Activated B cell treated with CpG ODN at 0.5 μM for 24 hours (primary cell): ENCODE measurements around the gene SOX30. TPM values are rescaled to one million over a fixed set of nuclear protein-coding genes. Genes with fewer than 3 reads are reported as not detected.
A peak's percentile ranks its signal among the peaks of the same experiment; 100 is the strongest.

Experiments used
- ATAC-seq: fragments of 200-7000 bp; cut with Tn5 transposase; one replicate; pipeline ENCODE4 v1.10.0; 2021; ENCODE audit warnings: low read depth, mild to moderate bottlenecking, moderate library complexity
- CTCF ChIA-PET: fragments of 350-600 bp; sonication (Branson Sonifier 250); formaldehyde crosslinking; loops from one replicate; lab custom pipeline; 2021; ENCODE audit warnings: antibody characterized with exemption; lab: Charles Lee
- POLR2A ChIA-PET: fragments of 350-600 bp; sonication (Branson Sonifier 250); formaldehyde crosslinking; loops from one replicate; lab custom pipeline; 2021; ENCODE audit warnings: antibody characterized with exemption; lab: Charles Lee
- DNase-seq: peaks from one replicate; pipeline ENCODE4 v3.0.0; 2022
- H3K27ac Mint-ChIP-seq: one replicate; pipeline ENCODE4 v1.8.0; 2020; ENCODE audit warnings: mixed read lengths
- H3K27me3 Mint-ChIP-seq: one replicate; pipeline ENCODE4 v1.8.0; 2021; ENCODE audit warnings: mixed read lengths
- H3K36me3 Mint-ChIP-seq: one replicate; pipeline ENCODE4 v1.8.0; 2021; ENCODE audit warnings: low read depth, mixed read lengths
- H3K4me1 Mint-ChIP-seq: one replicate; pipeline ENCODE4 v1.8.0; 2021; ENCODE audit warnings: mixed read lengths
- H3K4me3 Mint-ChIP-seq: one replicate; pipeline ENCODE4 v1.8.0; 2020; ENCODE audit warnings: mild to moderate bottlenecking, mixed read lengths
- H3K9me3 Mint-ChIP-seq: one replicate; pipeline ENCODE4 v1.8.0; 2020; ENCODE audit warnings: mixed read lengths
- CTCF ChIP-seq: fragments of 200-600 bp; IDR thresholded peaks from one replicate; pipeline ENCODE4 v1.8.0; 2022; ENCODE audit warnings: antibody characterized with exemption, mild to moderate bottlenecking
- intact Hi-C: fragments of 100-400 bp; cut with micrococcal nuclease; formaldehyde crosslinking; loops from one replicate; pipeline ENCODE4 v1.15.1; 2024
- total RNA-seq: library from RNA; stranded (reverse); gene quantifications from 2 replicates; pipeline ENCODE4 v1.2.3, GENCODE V29; 2022

The SOX30 gene
- total RNA-seq, 1 donor from 2014 or later = 0.47 TPM

GRCh38 chr5:157582731-157583620 is 69.3 kb downstream of the SOX30 start:
- H3K4me1 Mint-ChIP-seq = peaks cover 54% of the 10 kb centered on the region
- peak; percentile 56 for ATAC-seq
- H3K9me3 Mint-ChIP-seq = no peaks in the 10 kb centered on the region
- ChIA-PET POLR2A (interaction anchor here (1.1 to 7.0 kb wide), 2 partner anchors 12 kb away, joined by 3 to 54 read pairs; no protein-coding TSS in a partner anchor), CTCF (interaction anchor here (0.7 to 0.9 kb wide), 2 partner anchors 135 to 160 kb away, joined by 3 read pairs; partner anchors contain the start of gene LSM11)
- no peaks in the 10 kb centered on the region for H3K36me3 Mint-ChIP-seq
- peak overlapping the region; percentile 62 for H3K27ac Mint-ChIP-seq
- H3K4me3 Mint-ChIP-seq = peak overlapping the region; percentile 1
- TF ChIP-seq CTCF = no peak
- DNase-seq = no peak
- intact Hi-C loops = loop anchor here (1.0 kb wide), 1 partner anchor 9 kb away; no protein-coding TSS in a partner anchor
- no peaks in the 10 kb centered on the region for H3K27me3 Mint-ChIP-seq

DNA sequence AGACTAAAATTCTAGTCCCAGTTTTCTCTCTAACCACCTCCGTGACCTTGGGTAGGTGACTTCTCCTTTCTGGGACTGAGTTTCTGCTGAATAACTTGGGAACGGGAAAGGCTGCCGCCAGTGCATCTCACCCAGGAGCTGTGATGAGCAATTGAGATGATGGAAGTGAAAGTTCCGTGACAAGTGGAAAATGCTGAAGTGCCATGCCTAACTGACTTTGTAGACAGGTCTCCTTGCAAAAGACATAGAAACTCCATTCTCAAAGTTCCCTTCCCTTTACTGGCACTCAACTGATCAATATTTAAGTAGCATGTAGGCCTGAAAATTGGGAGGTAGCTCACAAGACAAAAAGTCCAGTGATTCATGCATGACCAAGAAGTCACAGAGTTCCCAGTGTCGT is 70.3 kb downstream of the SOX30 start:
- no peak for ATAC-seq

GRCh38 chr5:157578079-157578780 is 74.0 kb downstream of the SOX30 start:
- Mint-ChIP-seq H3K27ac (peak overlapping the region; percentile 63), H3K4me1 (peaks cover 71% of the 10 kb centered on the region), H3K9me3 (no peaks in the 10 kb centered on the region), H3K4me3 (no peak overlapping the region), H3K36me3 (peaks cover 17% of the 10 kb centered on the region), H3K27me3 (no peaks in the 10 kb centered on the region)
- ATAC-seq = no peak
- intact Hi-C loops = loop anchor here (10.0 kb wide), 1 partner anchor 313 kb away; the partner anchor contains the start of gene CYFIP2
- ChIA-PET CTCF (no interaction called here), POLR2A (interaction anchor here (1.1 to 7.1 kb wide), 5 partner anchors 9 to 118 kb away, joined by 3 to 206 read pairs (median 14); partner anchors contain the start of gene NIPAL4)
- no peak for TF ChIP-seq CTCF
- DNase-seq = no peak

More for the DNA sequence above, 70.3 kb downstream of the SOX30 start:
- Mint-ChIP-seq H3K36me3 (no peaks in the 10 kb centered on the region), H3K27ac (peak overlapping the region; percentile 66), H3K4me3 (no peak overlapping the region), H3K4me1 (peaks cover 60% of the 10 kb centered on the region), H3K27me3 (no peaks in the 10 kb centered on the region), H3K9me3 (no peaks in the 10 kb centered on the region)
- CTCF ChIA-PET = no interaction called here
- no peak for DNase-seq
- POLR2A ChIA-PET = interaction anchor here (1.9 to 7.0 kb wide), 2 partner anchors 11 to 13 kb away, joined by 8 to 54 read pairs; no protein-coding TSS in a partner anchor
- no peak for TF ChIP-seq CTCF
- intact Hi-C loops = loop anchor here (1.0 kb wide), 1 partner anchor 10 kb away; no protein-coding TSS in a partner anchor

GRCh38 chr5:157576678-157577077 is 75.6 kb downstream of the SOX30 start:
- no peak for TF ChIP-seq CTCF
- Mint-ChIP-seq H3K27ac (peak overlapping the region; percentile 90), H3K4me1 (peaks cover 71% of the 10 kb centered on the region), H3K36me3 (peaks cover 17% of the 10 kb centered on the region), H3K27me3 (no peaks in the 10 kb centered on the region), H3K4me3 (peak overlapping the region; percentile 99), H3K9me3 (no peaks in the 10 kb centered on the region)
- DNase-seq (no peak), ATAC-seq (no peak)
- POLR2A ChIA-PET = interaction anchor here (0.6 to 7.1 kb wide), 15 partner anchors 9 to 154 kb away, joined by 3 to 206 read pairs (median 4); partner anchors contain the start of gene THG1L
- intact Hi-C loops = loop anchor here (1.0 to 10.0 kb wide), 2 partner anchors 16 to 312 kb away; partner anchors contain the start of gene CYFIP2
- CTCF ChIA-PET = interaction anchor here (0.7 to 2.3 kb wide), 4 partner anchors 15 to 74 kb away, joined by 3 to 9 read pairs (median 4); no protein-coding TSS in a partner anchor

Other genes starting within 250 kb of the SOX30 start
- gene NIPAL4, start 192.2 kb downstream of the SOX30 start, total RNA-seq = 2.7 and 2.8 TPM in 2 replicates
- 115 and 136 TPM in 2 replicates for gene ADAM19, start 76.7 kb downstream of the SOX30 start, total RNA-seq
- gene C5orf52, start 19.1 kb upstream of the SOX30 start, total RNA-seq = not detected in 2 replicates
- gene THG1L, start 79.0 kb upstream of the SOX30 start, total RNA-seq = 25.6 and 28.9 TPM in 2 replicates
- 4.6 and 5.0 TPM in 2 replicates for gene LSM11, start 91.3 kb upstream of the SOX30 start, total RNA-seq
- gene CLINT1, start 206.7 kb upstream of the SOX30 start, total RNA-seq = 92.4 and 105 TPM in 2 replicates